Measurements from ENCODE around the gene ADAMTSL3.

ADAMTSL3 gene

GRCh38 chr15:83842281-83842680 lies 188.4 kb downstream of the ADAMTSL3 start:
- DNase-seq, result no peak

GRCh38 chr15:83843471-83843871 lies 189.5 kb downstream of the ADAMTSL3 start:
- DNase-seq, result no peak

GRCh38 chr15:83844742-83845141 lies 190.8 kb downstream of the ADAMTSL3 start:
- DNase-seq, result no peak

GRCh38 chr15:83845230-83845629 lies 191.3 kb downstream of the ADAMTSL3 start:
- no peak for DNase-seq

- no peak for DNase-seq
Observed at GRCh38 chr15:83846847-83847246, 192.9 kb downstream of the ADAMTSL3 start.

- no peak for DNase-seq
Observed at GRCh38 chr15:83848315-83849050, 194.6 kb downstream of the ADAMTSL3 start.

- DNase-seq, result no peak
Observed at GRCh38 chr15:83850015-83850414, 196.1 kb downstream of the ADAMTSL3 start.

- no peak for DNase-seq
Observed at GRCh38 chr15:83850501-83851245, 196.8 kb downstream of the ADAMTSL3 start.

GRCh38 chr15:83853232-83853631 lies 199.3 kb downstream of the ADAMTSL3 start:
- DNase-seq, result no peak

GRCh38 chr15:83854321-83854720 lies 200.4 kb downstream of the ADAMTSL3 start:
- DNase-seq, result no peak

- DNase-seq, result no peak
Observed at GRCh38 chr15:83854950-83855707, 201.2 kb downstream of the ADAMTSL3 start.

GRCh38 chr15:83855956-83856355 lies 202.0 kb downstream of the ADAMTSL3 start:
- DNase-seq, result no peak

GRCh38 chr15:83858820-83859505 lies 205.0 kb downstream of the ADAMTSL3 start:
- no peak for DNase-seq

GRCh38 chr15:83866692-83867091 lies 212.8 kb downstream of the ADAMTSL3 start:
- no peak for DNase-seq

GRCh38 chr15:83869341-83869740 lies 215.4 kb downstream of the ADAMTSL3 start:
- DNase-seq, result no peak

- no peak for DNase-seq
Observed at GRCh38 chr15:83871808-83872559, 218.1 kb downstream of the ADAMTSL3 start.

- no peak for DNase-seq
Observed at GRCh38 chr15:83873966-83874365, 220.0 kb downstream of the ADAMTSL3 start.

GRCh38 chr15:83880529-83880928 lies 226.6 kb downstream of the ADAMTSL3 start:
- DNase-seq, result no peak

- no peak for DNase-seq
Observed at GRCh38 chr15:83881156-83881555, 227.2 kb downstream of the ADAMTSL3 start.

GRCh38 chr15:83886321-83886720 lies 232.4 kb downstream of the ADAMTSL3 start:
- no peak for DNase-seq

GRCh38 chr15:83887404-83887803 lies 233.5 kb downstream of the ADAMTSL3 start:
- no peak for DNase-seq

- no peak for DNase-seq
Observed at GRCh38 chr15:83887961-83888360, 234.0 kb downstream of the ADAMTSL3 start.
